ENCODE data around the gene CSDE1. TPM values are rescaled to one million over a fixed set of nuclear protein-coding genes. Genes with fewer than 3 reads are reported as not detected.

CSDE1 gene
- total RNA-seq, 4 donors from 2014 or later = 800 to 1,932 (median 1,384) TPM

GRCh38 chr1:114707604-114708003 is 50.2 kb downstream of the CSDE1 start:
- H3K9me3 ChIP-seq = no peaks in the 10 kb centered on the region
- H3K4me1 ChIP-seq = peaks cover 0 to 6% (median 0%) of the 10 kb centered on the region in 3 donors
- no peaks in the 10 kb centered on the region for H3K27me3 ChIP-seq
- WGBS, 2 donors (ENCODE audit: low coverage in 1 of 2) = 60 to 90% methylated on average over 1 to 2 of the region's 2 CpGs
- ATAC-seq = no peak
- no peak overlapping the region for H3K27ac ChIP-seq
- no peak overlapping the region for H3K4me3 ChIP-seq
- peaks cover 9 to 73% of the 10 kb centered on the region in 2 donors for H3K36me3 ChIP-seq
- TF ChIP-seq CTCF (IDR thresholded peaks at IDR 0.05) (no peak), EP300 (IDR thresholded peaks at IDR 0.05) (no peak), POLR2A (IDR thresholded peaks at IDR 0.05) (no peak), POLR2AphosphoS5 (IDR thresholded peaks at IDR 0.05) (no peak)

- Histone ChIP-seq H3K27ac (no peak overlapping the region), H3K36me3 (peaks cover 4 to 31% of the 10 kb centered on the region in 2 donors), H3K27me3 (no peaks in the 10 kb centered on the region), H3K9me3 (no peaks in the 10 kb centered on the region), H3K4me1 (no peaks in the 10 kb centered on the region), H3K4me3 (no peak overlapping the region)
- ATAC-seq = no peak
- WGBS, 2 donors (ENCODE audit: low coverage in 1 of 2) = 86 to 100% methylated on average over 1 of the region's 1 CpG
- TF ChIP-seq CTCF (IDR thresholded peaks at IDR 0.05) = no peak
- no peak for TF ChIP-seq EP300 (IDR thresholded peaks at IDR 0.05)
- TF ChIP-seq POLR2AphosphoS5 (IDR thresholded peaks at IDR 0.05) = no peak
- TF ChIP-seq POLR2A (IDR thresholded peaks at IDR 0.05) = no peak
These were observed 54.5 kb downstream of the CSDE1 start for GRCh38 chr1:114703242-114703641.

GRCh38 chr1:114702737-114703136 is 55.0 kb downstream of the CSDE1 start:
- Histone ChIP-seq H3K27me3 (no peaks in the 10 kb centered on the region), H3K27ac (no peak overlapping the region), H3K9me3 (no peaks in the 10 kb centered on the region), H3K4me3 (no peak overlapping the region), H3K4me1 (no peaks in the 10 kb centered on the region), H3K36me3 (peaks cover 4 to 26% of the 10 kb centered on the region in 2 donors)
- whole genome bisulfite sequencing, 2 donors (ENCODE audit: low coverage in 1 of 2) = 82 to 88% methylated on average over 4 to 5 of the region's 5 CpGs
- no peak for ATAC-seq
- TF ChIP-seq CTCF (IDR thresholded peaks at IDR 0.05) (no peak), POLR2A (IDR thresholded peaks at IDR 0.05) (no peak), EP300 (IDR thresholded peaks at IDR 0.05) (no peak), POLR2AphosphoS5 (IDR thresholded peaks at IDR 0.05) (no peak)

GRCh38 chr1:114701931-114702330 is 55.9 kb downstream of the CSDE1 start:
- ATAC-seq = no peak
- WGBS, 2 donors (ENCODE audit: low coverage in 1 of 2) = 49 to 68% methylated on average over 2 of the region's 2 CpGs

More at GRCh38 chr1:114701931-114702330, 55.9 kb downstream of the CSDE1 start:
- Histone ChIP-seq H3K27ac (no peak overlapping the region), H3K27me3 (no peaks in the 10 kb centered on the region), H3K36me3 (peaks cover 4 to 18% of the 10 kb centered on the region in 2 donors), H3K4me1 (no peaks in the 10 kb centered on the region), H3K4me3 (no peak overlapping the region), H3K9me3 (no peaks in the 10 kb centered on the region)
- TF ChIP-seq EP300 (IDR thresholded peaks at IDR 0.05) = no peak
- TF ChIP-seq POLR2AphosphoS5 (IDR thresholded peaks at IDR 0.05) = no peak
- TF ChIP-seq CTCF (IDR thresholded peaks at IDR 0.05) = no peak
- no peak for TF ChIP-seq POLR2A (IDR thresholded peaks at IDR 0.05)

Data from gastroesophageal sphincter (tissue), 4 donors.